Endometrial microvascular endothelial cells (primary cell): ENCODE data around the gene NISCH. TPM values are rescaled to one million over a fixed set of nuclear protein-coding genes. Genes with fewer than 3 reads are reported as not detected.

Experiments used
- in situ Hi-C: cut with HindIII; loops from 2 replicates; pipeline ENCODE4 v1.10.0; 2017; ENCODE audit warnings: low sequenced_read_pairs, low pct_unique_long_range_greater_than_20kb; ENCODE audit errors: inconsistent ontology term
- total RNA-seq: library from RNA; depleted of rRNA; stranded (reverse); fragments of >200 nt; gene quantifications from one replicate; pipeline ENCODE4 v1.2.3, GENCODE V29; 2015; ENCODE audit errors: inconsistent ontology term

The NISCH gene
- total RNA-seq, 1 donor from 2014 or later, result 30.7 TPM

DNA sequence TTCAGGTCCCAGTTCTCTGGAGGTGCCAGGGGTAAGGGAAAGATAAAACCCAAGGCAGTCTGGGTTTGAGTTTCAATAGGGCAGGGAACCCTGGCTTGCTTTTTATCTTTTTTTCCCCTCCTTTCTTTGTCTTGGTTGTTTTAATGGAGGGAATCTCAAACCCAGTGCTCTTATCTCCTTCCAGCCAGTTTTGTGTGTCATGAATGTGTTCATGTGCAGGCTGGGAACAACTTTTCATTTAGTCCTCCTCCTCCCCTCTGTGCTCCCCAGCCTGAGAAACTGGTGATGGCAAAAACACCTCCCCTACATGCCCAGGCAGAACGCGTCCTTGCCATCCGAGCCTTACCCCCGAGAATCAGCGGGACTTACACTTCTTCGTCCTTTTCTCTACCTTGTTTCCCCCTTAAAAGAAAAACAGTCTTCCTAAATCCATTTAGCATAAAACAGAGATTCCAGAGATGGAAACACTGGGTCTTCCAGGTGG lies 21.4 kb upstream of the NISCH start:
- in situ Hi-C loops, result no loop called here

DNA sequence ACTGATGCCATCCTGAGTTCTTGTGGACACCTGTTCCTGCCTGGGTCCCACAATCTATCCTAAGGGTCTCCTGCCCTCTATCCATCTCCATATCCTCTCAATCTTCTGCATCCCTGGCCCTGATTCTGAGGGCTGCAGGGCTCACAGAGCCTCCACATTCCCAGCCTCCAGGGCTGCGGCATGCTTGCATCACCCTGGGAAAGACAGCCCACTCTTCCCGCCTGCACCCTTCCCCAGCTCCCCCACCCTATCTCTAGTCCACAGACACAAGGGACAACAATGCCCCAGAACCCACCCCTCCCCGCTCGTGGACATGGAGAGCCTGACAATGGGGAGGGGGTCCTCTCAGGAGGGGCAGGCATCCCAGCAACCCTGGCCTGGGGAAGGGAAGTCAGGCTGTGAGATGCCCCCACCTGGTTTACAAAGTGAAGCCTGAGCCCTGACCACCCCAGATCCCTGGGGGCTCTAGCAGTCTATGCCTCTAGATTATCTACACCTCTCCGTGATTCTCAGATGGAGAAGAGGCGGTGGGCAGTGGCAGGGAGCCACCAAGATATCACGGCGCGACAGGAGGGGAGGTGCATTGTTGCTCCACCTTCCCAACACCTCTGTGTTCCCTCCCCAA lies 20.8 kb upstream of the NISCH start:
- in situ Hi-C loops, result no loop called here

DNA sequence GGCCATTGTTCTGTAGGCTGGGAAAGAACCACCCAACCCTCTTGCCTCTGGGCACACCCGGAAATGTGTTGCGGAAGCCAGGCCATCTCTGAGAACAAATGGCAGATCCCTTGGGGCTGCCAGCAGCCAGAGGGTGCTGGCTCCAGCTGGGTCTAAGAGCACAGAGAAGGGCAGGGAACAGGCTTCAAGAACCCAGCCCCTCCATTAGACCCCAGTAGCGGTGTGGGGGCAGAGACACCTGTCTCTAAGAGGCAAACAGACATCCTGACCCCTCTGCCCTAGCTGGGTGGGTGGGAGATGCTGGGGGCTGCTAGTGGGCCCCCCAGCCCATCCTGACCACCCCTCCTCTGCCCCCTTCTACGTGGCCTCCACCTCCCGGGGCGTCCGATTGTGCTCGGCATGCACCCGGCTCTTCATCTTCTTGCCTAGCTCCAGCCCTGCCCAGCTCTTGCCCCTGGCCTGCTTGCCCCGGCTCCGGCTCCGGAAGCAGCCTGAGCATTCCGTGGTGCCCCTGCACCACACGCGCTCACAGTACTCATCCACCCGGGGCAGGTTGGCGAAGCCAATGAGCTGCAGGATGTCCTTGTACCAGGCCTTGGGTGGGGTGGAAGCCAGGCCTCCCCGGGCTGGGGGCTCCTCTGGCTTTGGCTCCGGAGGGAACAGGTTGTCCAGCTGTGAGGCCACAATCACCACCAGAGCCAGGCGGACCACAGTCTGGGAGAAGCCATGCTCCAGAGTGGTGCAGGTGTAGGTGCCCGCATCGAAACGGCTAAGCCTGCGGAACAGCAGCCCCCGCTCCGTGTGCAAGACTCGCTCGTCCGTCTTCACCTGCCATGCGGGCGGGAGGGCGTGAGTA lies 19.9 kb upstream of the NISCH start:
- in situ Hi-C loops, result no loop called here

DNA sequence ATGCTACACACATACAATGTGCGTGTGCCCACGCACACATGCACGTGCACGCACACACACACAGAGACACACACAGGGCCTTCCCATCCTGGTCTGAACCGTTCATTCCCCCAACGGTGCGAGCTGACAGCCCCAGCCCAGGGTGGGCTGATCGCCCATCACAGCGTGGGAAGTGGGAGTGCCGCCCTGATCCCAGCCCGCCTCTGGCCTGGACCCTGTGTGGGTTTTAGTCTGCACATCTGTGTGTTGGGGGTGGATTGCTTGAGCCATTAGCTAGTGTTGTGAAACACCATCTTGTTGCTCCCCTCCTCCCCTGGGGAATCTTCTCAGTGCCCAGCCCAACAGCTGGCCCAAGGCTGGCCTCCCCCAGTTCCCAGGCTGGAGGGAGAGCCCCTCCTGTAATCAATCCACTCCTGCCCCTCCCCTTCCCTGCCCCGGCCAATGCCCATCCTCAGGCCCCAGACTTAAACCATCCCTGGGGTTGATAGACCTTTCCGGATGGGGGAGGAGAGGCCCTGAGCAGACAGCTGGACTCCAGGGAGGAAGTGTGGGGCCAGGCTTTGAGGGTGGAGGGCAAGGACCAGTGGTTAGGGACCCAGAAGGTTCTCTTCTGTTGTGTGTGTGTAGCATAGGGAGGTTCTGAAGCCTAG lies 18.8 kb upstream of the NISCH start:
- in situ Hi-C loops, result no loop called here

DNA sequence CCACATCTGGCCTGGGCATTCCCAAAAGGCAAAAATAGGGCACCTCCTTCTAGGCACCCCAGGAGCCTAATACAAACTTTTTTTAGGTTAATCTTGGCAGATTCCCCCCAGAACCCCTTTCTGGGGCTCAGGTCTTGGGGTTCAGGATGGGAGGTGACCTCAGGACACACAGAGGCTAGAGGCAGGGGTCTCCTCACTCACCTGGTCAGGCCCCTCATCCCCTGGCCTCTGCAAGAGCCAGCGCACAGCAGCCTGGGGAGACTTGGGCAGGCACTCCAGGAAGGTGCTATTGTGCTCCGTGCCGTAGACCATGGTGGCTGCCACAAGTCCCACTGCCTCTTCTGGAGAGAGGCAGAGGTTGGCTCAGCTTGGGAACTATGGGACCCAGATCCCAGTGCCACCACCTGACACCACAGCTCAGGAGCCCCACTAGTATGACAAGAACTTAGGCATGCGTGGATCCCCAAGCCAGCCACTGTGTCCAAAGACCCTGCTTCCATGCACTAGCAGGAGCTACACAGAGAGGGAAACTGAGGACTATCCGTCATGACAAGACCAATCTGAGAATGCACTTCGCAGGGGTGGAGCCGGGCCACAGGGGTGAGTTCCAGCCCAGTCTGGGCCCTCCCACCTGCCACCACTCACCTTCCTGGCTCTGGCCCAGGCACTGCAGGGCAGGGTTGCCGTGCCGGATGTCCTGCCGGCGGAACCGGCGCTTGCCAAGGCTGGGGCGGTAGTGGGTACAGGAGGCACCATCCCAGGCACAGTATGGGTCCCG lies 17.9 kb upstream of the NISCH start:
- in situ Hi-C loops, result no loop called here

DNA sequence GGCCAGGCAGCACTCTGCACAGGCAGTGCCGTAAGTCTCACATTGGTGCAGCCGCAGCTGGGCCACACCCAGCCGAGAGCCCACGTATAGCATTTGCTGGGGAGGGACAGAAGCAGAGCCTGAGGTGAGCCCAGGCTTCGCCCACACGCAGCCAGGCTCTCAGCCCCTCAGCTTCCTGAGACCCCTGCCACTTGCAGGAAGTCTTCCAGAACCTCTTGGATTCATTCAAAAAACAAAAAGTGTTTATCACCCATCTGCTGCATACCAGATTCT lies 17.4 kb upstream of the NISCH start:
- in situ Hi-C loops, result no loop called here

DNA sequence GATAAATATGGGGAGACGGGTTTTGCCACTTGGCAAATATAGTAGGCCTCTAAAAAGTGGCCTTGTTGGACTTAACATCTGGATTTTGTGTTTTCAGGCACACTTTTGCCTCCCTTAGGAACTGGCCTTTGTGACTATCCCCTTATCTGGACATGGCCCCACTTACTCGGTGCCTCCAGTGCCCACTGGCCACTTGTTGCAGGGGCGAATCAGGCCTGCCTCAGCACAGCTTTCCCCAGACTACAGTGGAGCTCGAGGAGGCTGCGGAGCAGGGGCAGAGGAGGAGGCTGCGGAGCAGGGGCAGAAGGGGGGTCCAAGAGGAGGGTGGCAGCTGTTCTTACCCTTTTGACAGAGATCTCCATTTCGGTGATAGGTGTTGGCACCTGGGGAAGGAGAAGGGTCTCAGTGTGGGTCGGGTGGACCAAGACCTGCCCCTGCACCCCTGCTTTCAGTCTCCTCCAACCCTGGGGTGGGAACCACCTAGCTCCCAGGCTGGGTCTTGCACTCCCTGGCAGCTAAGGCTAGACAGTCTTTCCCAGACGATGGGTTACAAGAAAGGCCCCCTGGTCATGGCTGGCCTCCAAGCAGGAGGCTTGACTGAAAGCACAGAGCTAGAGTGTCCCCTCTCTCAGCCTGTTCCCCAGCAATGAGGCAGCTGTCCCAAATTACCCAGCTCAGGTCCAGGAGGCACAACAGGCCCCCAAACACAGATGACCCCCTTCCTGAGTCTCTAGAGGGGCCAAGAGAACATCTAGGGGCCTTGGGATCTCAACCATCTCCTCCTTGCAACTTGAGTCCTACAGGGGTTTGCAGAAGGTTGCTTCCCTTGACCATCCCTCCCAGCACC lies 16.6 kb upstream of the NISCH start:
- in situ Hi-C loops, result no loop called here

DNA sequence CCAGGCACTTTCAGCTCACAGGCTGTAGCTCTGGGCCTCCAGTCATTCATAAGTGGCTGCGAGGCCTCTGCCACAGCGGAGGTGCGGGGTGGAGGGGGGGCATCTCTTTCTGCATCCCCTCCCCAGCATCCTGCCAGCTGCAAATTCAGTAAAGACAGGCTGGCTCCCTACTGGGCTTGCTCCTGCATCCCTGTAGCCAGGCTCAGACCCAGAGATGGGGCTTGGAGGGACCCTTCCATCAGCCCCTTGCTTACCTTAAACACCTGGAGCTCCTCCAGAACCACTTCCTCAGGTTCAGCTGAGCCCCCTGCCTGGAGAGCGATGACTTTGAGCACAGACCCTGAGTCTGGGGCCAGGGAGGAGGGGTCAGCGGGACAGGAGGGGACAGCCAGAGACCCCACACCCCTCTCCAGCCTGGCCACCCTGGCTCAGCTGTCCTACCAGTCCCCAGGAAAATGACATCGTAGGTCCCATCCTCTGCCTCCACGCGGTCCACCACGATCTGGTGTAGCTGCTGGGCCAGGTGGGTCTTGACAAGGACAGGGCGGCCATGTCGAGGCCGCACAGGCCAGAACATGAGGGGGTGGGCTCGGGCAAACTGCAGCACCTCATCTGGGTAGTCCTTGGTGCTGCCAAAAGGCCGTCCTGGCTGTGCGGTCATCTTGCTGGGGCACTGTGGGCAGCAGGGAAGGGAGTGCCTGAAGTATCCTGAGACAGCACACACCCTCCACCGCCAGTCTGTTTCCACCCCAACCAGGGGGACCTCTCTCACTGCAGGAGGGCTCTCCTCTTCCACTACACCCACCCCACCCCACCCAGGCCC lies 15.8 kb upstream of the NISCH start:
- in situ Hi-C loops, result no loop called here

DNA sequence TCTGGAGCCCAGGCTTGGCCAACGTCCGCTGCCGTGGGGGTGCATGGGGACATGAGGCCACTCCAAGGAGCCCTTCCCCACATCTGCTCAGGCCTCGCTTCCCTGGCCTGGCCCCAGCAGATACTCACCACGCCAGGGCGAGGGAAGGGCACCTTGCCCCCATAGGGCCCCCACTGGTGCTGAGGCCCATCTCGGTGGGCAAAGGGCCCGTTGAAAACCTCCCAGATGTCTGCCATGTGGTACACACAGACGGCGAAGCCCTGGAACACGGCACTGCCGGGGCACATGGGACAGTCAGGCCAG lies 15.2 kb upstream of the NISCH start:
- in situ Hi-C loops, result no loop called here

DNA sequence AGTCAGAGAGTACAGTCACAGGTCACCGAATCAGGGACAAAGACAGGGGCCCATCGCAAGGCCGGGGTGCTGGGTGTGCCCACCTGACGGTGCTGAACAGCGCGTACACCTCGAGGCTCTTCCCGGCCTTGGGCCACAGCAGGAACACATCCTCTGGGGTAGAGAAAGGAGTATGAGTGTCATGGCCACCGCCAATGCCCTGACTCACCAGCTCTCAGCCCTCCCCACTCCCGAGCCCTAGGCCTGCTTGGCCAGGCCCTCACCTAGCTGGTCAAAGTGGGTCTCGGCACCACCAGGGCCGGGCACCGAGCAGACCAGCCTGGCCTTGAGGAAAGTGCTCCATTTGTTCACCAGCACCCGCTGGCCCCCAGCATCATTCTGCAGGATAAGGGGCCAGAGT lies 14.7 kb upstream of the NISCH start:
- in situ Hi-C loops, result no loop called here

DNA sequence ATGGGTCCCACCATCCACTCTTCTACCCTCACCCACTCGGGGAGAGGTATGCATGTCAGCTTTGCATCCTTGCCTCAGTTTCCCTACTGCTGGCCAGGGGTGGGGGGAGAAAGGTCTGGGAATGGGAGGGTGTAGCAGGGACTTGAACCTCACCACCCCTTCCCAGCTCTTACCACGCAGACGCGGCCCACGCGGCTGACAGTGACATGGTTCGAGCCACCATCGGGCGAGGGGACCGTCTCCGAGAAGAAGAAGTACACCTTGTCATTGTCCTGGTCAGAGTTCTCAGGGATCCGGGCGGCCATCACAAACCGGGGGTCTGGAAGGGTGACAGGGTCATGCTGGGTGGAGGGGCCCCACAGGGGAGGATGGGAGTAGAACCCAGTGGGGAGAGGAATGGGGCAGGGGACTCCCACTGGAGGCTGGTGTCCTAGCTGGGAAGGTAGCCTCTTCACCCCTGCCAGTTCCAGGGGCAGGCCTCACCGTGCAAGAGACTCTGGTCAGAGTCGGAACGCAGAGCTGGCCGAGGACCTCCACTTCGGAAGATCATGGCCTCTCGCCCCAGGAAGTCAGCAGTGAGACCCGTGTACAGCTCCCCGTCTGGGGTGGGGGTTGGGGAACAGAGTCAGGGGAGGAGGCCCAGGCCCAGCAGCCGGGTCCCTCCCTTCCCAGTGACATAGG lies 14.2 kb upstream of the NISCH start:
- in situ Hi-C loops, result no loop called here

DNA sequence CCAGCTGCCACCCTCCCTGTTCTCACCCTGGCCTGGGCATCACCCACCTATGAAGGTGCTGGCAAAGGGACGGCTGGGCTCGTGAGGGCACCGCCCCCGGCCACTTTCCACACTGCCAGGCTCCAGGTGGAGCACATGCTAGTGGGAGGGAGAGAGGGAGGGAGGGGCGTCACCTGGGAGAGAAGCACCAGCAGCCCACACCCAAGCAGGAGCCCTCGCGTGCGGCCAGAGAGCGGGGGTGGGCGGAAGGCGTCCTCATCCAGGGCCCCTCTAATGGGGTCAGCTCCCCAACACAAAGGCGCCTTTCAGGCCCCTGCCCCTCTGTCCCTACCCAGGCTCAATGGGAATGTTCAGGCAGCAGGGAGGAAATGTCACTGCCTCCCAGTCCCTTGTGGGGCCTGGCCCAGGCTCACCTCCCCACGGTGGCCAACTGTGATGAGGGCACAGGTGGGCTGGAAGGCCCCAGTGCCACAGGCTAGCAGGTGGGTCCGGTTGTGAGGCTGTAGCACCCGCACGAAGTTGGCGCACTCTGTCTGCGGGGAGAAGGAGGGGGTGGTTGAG lies 13.6 kb upstream of the NISCH start:
- in situ Hi-C loops, result no loop called here

DNA sequence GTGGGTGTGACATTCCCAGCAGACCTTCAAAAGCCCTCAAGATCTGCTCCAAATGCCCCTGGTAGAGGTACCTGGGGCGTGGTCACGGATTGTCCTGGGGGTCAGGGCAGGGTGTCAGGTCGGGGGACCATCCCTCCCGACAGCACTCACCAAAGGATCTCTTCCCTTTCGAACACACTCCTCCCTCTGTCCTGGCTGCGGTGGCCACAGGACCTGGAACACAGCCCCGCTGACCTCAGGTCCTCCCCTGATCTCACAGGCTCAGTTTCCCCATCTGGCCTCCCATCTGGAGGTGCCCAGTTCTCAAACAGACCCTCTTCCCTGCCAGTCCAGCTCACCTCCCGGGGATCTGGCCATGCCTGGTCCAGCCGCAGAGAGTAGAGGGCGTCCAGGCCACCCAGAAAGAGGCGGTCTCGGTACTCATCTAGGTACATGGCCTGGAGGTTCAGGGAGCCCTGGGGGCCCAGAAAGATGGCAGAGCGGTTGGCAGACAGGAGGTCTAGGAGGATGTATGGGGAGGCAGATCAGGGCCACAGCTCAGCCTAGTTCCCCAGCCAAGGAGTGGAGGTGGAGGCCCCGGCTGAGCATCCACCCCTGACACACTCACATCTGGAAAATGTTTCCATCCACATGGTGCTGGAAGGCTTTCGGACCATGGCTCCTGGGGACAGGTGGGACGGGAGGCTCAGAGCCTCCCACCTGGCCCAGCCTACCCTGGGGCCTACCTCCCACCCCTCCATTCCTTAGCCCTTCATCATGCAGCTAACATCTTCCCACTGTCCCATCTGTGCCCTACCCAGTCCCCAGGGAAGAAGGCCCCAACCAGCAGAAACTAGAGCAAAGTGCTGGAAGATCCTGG lies 12.8 kb upstream of the NISCH start:
- in situ Hi-C loops, result no loop called here

DNA sequence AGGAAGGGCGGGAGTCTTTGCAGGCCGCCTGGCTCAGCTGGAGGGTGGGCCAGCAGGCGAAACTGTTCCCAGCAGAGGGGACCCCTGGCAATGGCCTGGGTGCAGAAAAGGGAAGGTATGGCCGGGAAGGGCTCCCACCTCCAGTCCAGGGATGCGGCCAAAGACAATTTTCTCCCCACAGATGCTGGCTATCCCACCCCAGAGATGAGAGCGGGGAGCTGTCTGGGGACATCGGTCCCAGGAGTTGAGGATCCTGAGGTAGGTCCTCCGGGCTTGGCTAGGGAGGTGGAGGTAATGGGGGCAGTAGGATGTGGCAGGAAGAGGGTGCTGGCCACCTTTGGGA lies 12.2 kb upstream of the NISCH start:
- in situ Hi-C loops, result no loop called here

DNA sequence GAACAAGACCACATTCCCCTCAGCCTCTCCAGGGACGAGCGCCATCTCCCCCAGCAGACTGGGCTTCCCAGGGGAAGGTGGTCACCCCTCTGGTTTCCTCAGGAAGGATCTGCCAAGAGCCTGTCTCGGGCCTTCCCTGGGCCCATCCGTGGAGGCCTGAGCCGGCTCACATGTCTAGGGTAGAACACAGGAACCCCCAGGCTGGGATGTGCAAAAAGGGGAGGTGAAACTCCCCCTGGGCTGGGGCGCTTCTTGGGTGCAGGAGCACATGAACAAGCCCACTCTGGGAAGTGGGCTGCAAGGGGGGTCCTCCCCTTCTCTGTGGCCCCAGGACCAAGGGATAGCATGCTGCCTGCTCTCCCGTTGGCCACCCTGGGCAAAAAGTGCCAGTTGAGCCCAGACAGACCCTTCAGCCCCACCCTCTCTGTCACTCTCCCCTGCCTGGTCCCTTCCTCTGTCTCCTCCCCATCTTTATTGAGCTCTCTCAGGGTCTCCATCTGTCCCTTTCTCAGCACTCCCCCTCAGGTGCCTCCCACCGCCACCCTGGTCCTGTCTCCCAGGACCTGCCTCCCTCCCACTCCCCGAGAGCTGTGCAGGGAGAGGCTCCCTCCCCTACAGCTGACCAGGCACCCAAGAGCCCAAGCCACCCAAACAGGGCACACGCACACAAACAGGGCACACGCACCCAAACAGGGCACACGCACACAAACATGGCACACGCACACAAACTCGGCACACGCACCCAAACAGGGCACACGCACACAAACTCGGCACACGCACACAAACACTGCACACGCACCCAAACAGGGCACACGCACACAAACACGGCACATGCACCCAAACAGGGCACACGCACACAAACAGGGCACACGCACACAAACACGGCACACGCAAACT lies 11.4 kb upstream of the NISCH start:
- in situ Hi-C loops, result no loop called here
